CD14-positive monocyte (primary cell): Measurements from ENCODE around the gene LRIG1. TPM values are rescaled to one million over a fixed set of nuclear protein-coding genes. Genes with fewer than 3 reads are reported as not detected.

ENCODE experiments used
- DNase-seq, 3 donors: peaks; one replicate each; pipeline ENCODE4 v3.0.0-alpha.2; 2011 to 2022
- H2AFZ ChIP-seq: 2 replicates; pipeline ENCODE4 v1.6.0; 2012; ENCODE audit warnings: mild to moderate bottlenecking, low read depth, low read length, inconsistent platforms; ENCODE audit not compliant: insufficient read depth, poor library complexity, severe bottlenecking
- H3K27ac ChIP-seq, 2 donors: 1 replicate in 1 of 2; 2 replicates in 1 of 2; pipeline ENCODE4 v1.5.1; 2012 to 2013; ENCODE audit warnings: low read length in 2 of 2, control low read depth in 1 of 2, inconsistent platforms in 1 of 2, low read depth in 1 of 2, mild to moderate bottlenecking in 1 of 2
- H3K27me3 ChIP-seq, 2 donors: one replicate each; pipeline versions ENCODE4 v1.6.0 to v1.6.1; 2011 to 2013; ENCODE audit warnings: low read length in 2 of 2; ENCODE audit not compliant: control insufficient read depth in 2 of 2, insufficient read depth in 2 of 2
- H3K36me3 ChIP-seq, 2 donors: replicated peaks in 1 of 2; 1 replicate in 1 of 2; 2 replicates in 1 of 2; pipeline versions ENCODE4 v1.5.1 to v1.6.1; 2012 to 2013; ENCODE audit warnings: low read length in 2 of 2, control low read depth in 1 of 2, inconsistent platforms in 1 of 2, mild to moderate bottlenecking in 1 of 2; ENCODE audit not compliant: insufficient read depth in 2 of 2, control insufficient read depth in 1 of 2
- H3K4me1 ChIP-seq, 2 donors: 1 replicate in 1 of 2; 2 replicates in 1 of 2; pipeline versions ENCODE4 v1.5.1 to v1.6.1; 2012 to 2013; ENCODE audit warnings: low read length in 2 of 2, control low read depth in 1 of 2, inconsistent platforms in 1 of 2, mild to moderate bottlenecking in 1 of 2, moderate library complexity in 1 of 2; ENCODE audit not compliant: insufficient read depth in 2 of 2, control insufficient read depth in 1 of 2
- H3K4me2 ChIP-seq: replicated peaks from 2 replicates; pipeline ENCODE3; 2012; ENCODE audit warnings: low read length, moderate library complexity, mild to moderate bottlenecking; ENCODE audit not compliant: poor library complexity, severe bottlenecking; ENCODE audit errors: extremely low read depth
- H3K4me3 ChIP-seq, 3 experiments: fragments of 200-600 bp in 1 of 3; sonication (generic) in 1 of 3; replicated peaks in 1 of 3; 1 replicate in 2 of 3; 2 replicates in 1 of 3; pipeline ENCODE4 v1.5.1; 2011 to 2013; ENCODE audit warnings: low read length in 3 of 3, mild to moderate bottlenecking in 3 of 3, control low read depth in 2 of 3, low read depth in 2 of 3, inconsistent platforms in 1 of 3, moderate library complexity in 1 of 3
- H3K79me2 ChIP-seq: 2 replicates; pipeline ENCODE4 v1.6.0; 2012; ENCODE audit warnings: mild to moderate bottlenecking, control low read depth, inconsistent platforms, low read length, moderate library complexity; ENCODE audit not compliant: insufficient read depth
- H3K9ac ChIP-seq: 2 replicates; pipeline ENCODE4 v1.6.0; 2017; ENCODE audit warnings: low read length, mild to moderate bottlenecking; ENCODE audit not compliant: insufficient read depth, poor library complexity, severe bottlenecking
- H3K9me3 ChIP-seq, 2 donors: replicated peaks in 1 of 2; 1 replicate in 1 of 2; 2 replicates in 1 of 2; pipeline versions ENCODE4 v1.5.1 to v1.6.1; 2012 to 2013; ENCODE audit warnings: low read length in 2 of 2, control low read depth in 1 of 2; ENCODE audit not compliant: control insufficient read depth in 1 of 2, insufficient read depth in 1 of 2
- H4K20me1 ChIP-seq: 2 replicates; pipeline ENCODE4 v1.6.0; 2012; ENCODE audit warnings: mild to moderate bottlenecking, low read length, control low read depth, moderate library complexity; ENCODE audit not compliant: insufficient read depth
- H3K27ac Mint-ChIP-seq, 7 donors: one replicate each; pipeline ENCODE4 v1.8.0; 2020; ENCODE audit warnings: mild to moderate bottlenecking in 7 of 7, mixed read lengths in 7 of 7, moderate library complexity in 6 of 7, inconsistent platforms in 2 of 7
- H3K27me3 Mint-ChIP-seq, 3 donors: one replicate each; pipeline ENCODE4 v1.8.0; 2021 to 2022; ENCODE audit warnings: low read depth in 3 of 3, mild to moderate bottlenecking in 3 of 3, mixed read lengths in 3 of 3, moderate library complexity in 3 of 3, inconsistent platforms in 1 of 3
- H3K36me3 Mint-ChIP-seq, 2 donors: one replicate each; pipeline ENCODE4 v1.8.0; 2020; ENCODE audit warnings: mixed read lengths in 2 of 2, inconsistent platforms in 1 of 2, mild to moderate bottlenecking in 1 of 2
- H3K4me1 Mint-ChIP-seq: one replicate; pipeline ENCODE4 v1.8.0; 2020; ENCODE audit warnings: mild to moderate bottlenecking, mixed read lengths
- H3K4me3 Mint-ChIP-seq, 2 donors: one replicate each; pipeline ENCODE4 v1.8.0; 2020; ENCODE audit warnings: mild to moderate bottlenecking in 2 of 2, mixed read lengths in 2 of 2, moderate library complexity in 1 of 2
- H3K9me3 Mint-ChIP-seq, 7 donors: one replicate each; pipeline ENCODE4 v1.8.0; 2020 to 2022; ENCODE audit warnings: mixed read lengths in 7 of 7, mild to moderate bottlenecking in 6 of 7, moderate library complexity in 6 of 7, inconsistent platforms in 2 of 7
- WGBS: methylation state at CpG from one replicate; pipeline ENCODE4 v1.1.5; 2013; ENCODE audit warnings: missing lambda C conversion rate; ENCODE audit not compliant: insufficient coverage; 5-methylcytosine and 5-hydroxymethylcytosine counted together
- intact Hi-C, 2 donors: fragments of 100-400 bp; cut with micrococcal nuclease; formaldehyde crosslinking; loops; one replicate each; pipeline versions ENCODE4 v1.15.0 to v1.15.1; 2023
- polyA plus RNA-seq, 3 donors: library from polyadenylated mRNA; depleted of rRNA in 1 of 3; unstranded in 2 of 3; stranded (reverse) in 1 of 3; fragments of 300-500 nt in 2 of 3; fragments of >200 nt in 1 of 3; fragmentation: Illumina TruSeq in 2 of 3; gene quantifications; 1 replicate in 2 of 3; 2 replicates in 1 of 3; pipeline ENCODE4 v1.2.3, GENCODE V29; 2012 to 2021
- TF ChIP-seq, protein P1 (sequence below): fragments of 200-600 bp; IDR thresholded peaks from one replicate; pipeline ENCODE4 v1.8.0; 2022; ENCODE audit warnings: antibody characterized with exemption, mild to moderate bottlenecking

LRIG1 gene
- polyA plus RNA-seq, 3 donors = 0.82 to 1.9 (median 1.0) TPM

DNA sequence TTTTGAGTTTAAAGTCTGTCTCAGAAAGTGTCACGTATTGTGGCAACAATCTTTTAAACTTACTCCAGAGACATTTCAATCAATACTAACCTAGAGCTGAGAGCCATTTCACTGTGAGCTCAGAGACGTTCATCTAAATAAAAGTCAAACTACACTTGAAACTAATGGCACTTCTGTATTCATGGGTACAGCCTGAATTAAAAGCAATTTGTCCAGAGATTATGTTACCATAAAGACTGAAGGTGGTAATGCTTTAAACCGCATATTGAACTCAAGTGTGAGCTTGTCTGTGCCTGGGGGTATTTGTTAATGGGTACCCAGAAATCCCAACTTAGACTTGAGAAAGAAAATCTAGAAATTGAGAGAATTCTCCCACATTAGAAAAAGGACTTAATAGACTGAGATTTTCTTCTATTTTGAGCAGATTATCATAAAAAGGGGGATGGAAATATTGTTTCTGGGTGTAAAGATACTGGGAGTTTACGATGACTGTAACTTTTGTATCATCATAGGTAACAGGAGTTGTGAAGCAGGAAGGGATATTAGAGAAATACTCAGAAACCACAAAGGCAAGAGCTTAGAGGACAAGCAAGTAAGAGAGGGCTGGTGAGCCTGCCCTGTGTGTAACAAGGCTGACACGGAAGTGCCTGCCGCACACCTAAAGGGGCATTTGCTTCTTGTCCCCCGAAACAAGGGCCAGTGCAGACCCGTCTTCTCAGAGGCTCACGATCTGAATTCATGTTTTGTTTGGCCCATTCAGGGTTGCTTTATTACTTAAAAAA, 36.9 kb downstream of the LRIG1 start:
- Mint-ChIP-seq H3K9me3 (no peaks in the 10 kb centered on the region), H3K27me3 (peaks cover 0 to 2% (median 0%) of the 10 kb centered on the region in 3 donors), H3K4me1 (peaks cover 14% of the 10 kb centered on the region), H3K36me3 (peaks cover 0 to 4% of the 10 kb centered on the region in 2 donors), H3K4me3 (no peak overlapping the region), H3K27ac (peak overlapping the region in 1 of 7 donors; percentile 6)
- H2AFZ ChIP-seq = no peak overlapping the region
- 86% methylated on average over 5 of the region's 9 CpGs for WGBS
- H3K27me3 ChIP-seq = no peaks in the 10 kb centered on the region
- no peak overlapping the region for H3K4me3 ChIP-seq
- no peak overlapping the region for H3K27ac ChIP-seq
- no peaks in the 10 kb centered on the region for H3K9me3 ChIP-seq
- DNase-seq = no peak
- H3K79me2 ChIP-seq = no peaks in the 10 kb centered on the region
- H3K4me1 ChIP-seq = no peaks in the 10 kb centered on the region
- TF ChIP-seq, protein P1, sequence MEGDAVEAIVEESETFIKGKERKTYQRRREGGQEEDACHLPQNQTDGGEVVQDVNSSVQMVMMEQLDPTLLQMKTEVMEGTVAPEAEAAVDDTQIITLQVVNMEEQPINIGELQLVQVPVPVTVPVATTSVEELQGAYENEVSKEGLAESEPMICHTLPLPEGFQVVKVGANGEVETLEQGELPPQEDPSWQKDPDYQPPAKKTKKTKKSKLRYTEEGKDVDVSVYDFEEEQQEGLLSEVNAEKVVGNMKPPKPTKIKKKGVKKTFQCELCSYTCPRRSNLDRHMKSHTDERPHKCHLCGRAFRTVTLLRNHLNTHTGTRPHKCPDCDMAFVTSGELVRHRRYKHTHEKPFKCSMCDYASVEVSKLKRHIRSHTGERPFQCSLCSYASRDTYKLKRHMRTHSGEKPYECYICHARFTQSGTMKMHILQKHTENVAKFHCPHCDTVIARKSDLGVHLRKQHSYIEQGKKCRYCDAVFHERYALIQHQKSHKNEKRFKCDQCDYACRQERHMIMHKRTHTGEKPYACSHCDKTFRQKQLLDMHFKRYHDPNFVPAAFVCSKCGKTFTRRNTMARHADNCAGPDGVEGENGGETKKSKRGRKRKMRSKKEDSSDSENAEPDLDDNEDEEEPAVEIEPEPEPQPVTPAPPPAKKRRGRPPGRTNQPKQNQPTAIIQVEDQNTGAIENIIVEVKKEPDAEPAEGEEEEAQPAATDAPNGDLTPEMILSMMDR = no peak
- H4K20me1 ChIP-seq = no peaks in the 10 kb centered on the region
- no peak overlapping the region for H3K4me2 ChIP-seq
- intact Hi-C loops = no loop called here
- no peaks in the 10 kb centered on the region for H3K36me3 ChIP-seq
- no peak overlapping the region for H3K9ac ChIP-seq

DNA sequence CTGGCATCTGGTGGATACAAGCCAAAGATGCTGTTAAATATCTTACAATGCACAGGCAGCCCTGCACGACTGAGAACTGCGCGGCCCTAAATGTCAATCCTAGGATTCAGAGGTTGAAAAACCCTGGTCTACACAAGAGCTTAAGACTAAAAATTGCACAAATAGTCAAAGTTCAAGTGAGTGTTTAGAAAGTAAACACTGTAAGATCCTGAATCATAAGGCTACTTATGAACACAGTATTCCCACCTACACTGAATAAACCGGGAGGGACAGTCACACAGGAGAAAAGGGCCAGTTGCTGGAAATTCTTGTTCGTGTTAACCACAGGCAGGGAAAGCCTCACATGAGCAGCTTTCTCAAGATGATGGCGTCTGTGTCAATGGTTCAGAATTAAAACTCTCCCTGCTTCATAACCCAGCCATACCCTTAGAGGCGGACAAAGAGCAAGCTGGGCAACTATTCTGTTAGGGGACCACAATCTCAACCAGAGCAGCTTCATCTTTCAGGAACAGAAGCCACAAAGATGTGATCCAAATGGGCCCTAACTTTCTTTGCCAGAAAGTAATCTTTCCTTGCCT, 37.7 kb downstream of the LRIG1 start:
- 98% methylated on average over 5 of the region's 7 CpGs for WGBS
- H3K4me1 ChIP-seq = no peaks in the 10 kb centered on the region
- Mint-ChIP-seq H3K4me3 (no peak overlapping the region), H3K27ac (no peak overlapping the region), H3K36me3 (peaks cover 0 to 4% of the 10 kb centered on the region in 2 donors), H3K27me3 (peaks cover 0 to 2% (median 0%) of the 10 kb centered on the region in 3 donors), H3K9me3 (no peaks in the 10 kb centered on the region), H3K4me1 (peaks cover 8% of the 10 kb centered on the region)
- DNase-seq = no peak
- no peaks in the 10 kb centered on the region for H3K9me3 ChIP-seq
- TF ChIP-seq, protein P1 = no peak
- H3K4me3 ChIP-seq = no peak overlapping the region
- no peak overlapping the region for H3K27ac ChIP-seq
- intact Hi-C loops = no loop called here
- H3K4me2 ChIP-seq = no peak overlapping the region
- no peaks in the 10 kb centered on the region for H4K20me1 ChIP-seq
- no peaks in the 10 kb centered on the region for H3K27me3 ChIP-seq
- H3K36me3 ChIP-seq = no peaks in the 10 kb centered on the region
- H3K79me2 ChIP-seq = no peaks in the 10 kb centered on the region
- no peak overlapping the region for H2AFZ ChIP-seq
- no peak overlapping the region for H3K9ac ChIP-seq
